ENCODE results near the gene PLA2G1B. TPM values are rescaled to one million over a fixed set of nuclear protein-coding genes. Genes with fewer than 3 reads are reported as not detected.
"Not testable (repeated sequence)": the region's sequence is repeated elsewhere in the genome, so short reads cannot be mapped to it uniquely, and the experiment has no call there.

Gene PLA2G1B
- total RNA-seq, 1 donor from 2014 or later = not detected

DNA sequence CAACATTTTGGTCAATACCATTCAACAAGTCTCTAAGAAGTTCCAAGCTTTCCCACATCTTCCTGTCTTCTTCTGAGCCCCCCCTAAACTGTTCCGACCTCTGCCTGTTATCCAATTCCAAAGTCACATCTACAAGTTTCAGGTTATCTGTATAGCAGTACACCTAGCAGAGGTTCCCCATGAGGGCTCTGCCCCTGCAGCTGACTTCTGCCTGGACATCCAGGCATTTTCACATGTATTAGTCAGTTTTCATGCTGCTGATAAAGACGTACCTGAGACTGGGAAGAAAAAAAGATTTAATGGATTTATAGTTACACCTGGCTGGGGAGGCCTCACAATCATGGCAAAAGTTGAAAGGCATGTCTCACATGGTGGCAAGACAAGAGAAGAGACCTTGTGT is 10.2 kb upstream of the PLA2G1B start:
- CTCF ChIA-PET = no interaction called here
- Mint-ChIP-seq H3K9me3 (peaks cover 15% of the 10 kb centered on the region), H3K36me3 (ENCODE audit: low read depth) (no peaks in the 10 kb centered on the region), H3K4me3 (no peak overlapping the region), H3K27ac (no peak overlapping the region), H3K27me3 (no peaks in the 10 kb centered on the region), H3K4me1 (peaks cover 3% of the 10 kb centered on the region)
- ATAC-seq (ENCODE audit: low read depth) (no peak), DNase-seq (no peak)
- POLR2A ChIA-PET = no interaction called here
- TF ChIP-seq, protein P1, sequence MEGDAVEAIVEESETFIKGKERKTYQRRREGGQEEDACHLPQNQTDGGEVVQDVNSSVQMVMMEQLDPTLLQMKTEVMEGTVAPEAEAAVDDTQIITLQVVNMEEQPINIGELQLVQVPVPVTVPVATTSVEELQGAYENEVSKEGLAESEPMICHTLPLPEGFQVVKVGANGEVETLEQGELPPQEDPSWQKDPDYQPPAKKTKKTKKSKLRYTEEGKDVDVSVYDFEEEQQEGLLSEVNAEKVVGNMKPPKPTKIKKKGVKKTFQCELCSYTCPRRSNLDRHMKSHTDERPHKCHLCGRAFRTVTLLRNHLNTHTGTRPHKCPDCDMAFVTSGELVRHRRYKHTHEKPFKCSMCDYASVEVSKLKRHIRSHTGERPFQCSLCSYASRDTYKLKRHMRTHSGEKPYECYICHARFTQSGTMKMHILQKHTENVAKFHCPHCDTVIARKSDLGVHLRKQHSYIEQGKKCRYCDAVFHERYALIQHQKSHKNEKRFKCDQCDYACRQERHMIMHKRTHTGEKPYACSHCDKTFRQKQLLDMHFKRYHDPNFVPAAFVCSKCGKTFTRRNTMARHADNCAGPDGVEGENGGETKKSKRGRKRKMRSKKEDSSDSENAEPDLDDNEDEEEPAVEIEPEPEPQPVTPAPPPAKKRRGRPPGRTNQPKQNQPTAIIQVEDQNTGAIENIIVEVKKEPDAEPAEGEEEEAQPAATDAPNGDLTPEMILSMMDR (IDR thresholded peaks at IDR 0.05) = no peak
- intact Hi-C loops (cut with micrococcal nuclease) = no loop called here

DNA sequence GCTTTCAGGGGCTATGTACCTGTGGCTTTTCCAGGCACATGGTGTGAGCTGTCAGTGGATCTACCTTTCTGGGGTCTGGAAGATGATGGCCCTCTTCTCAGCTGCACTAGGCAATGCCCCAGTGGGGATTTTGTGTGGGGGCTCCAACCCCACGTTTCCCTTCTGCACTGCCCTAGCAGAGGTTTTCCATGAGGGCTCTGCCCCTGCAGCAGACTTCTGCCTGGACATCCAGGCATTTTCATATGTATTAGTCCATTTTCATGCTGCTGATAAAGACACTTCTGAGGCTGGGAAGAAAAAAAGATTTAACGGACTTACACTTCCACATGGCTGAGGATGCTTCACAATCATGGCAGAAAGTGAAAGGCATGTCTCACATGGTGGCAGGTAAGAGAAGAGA is 8.8 kb upstream of the PLA2G1B start:
- H3K4me1 Mint-ChIP-seq; H3K27me3 Mint-ChIP-seq; CTCF ChIA-PET; DNase-seq; H3K27ac Mint-ChIP-seq; H3K4me3 Mint-ChIP-seq; POLR2A ChIA-PET; ATAC-seq (ENCODE audit: low read depth); H3K36me3 Mint-ChIP-seq (ENCODE audit: low read depth); intact Hi-C loops (cut with micrococcal nuclease): not testable (repeated sequence)
- H3K9me3 Mint-ChIP-seq = peaks cover 15% of the 10 kb centered on the region

DNA sequence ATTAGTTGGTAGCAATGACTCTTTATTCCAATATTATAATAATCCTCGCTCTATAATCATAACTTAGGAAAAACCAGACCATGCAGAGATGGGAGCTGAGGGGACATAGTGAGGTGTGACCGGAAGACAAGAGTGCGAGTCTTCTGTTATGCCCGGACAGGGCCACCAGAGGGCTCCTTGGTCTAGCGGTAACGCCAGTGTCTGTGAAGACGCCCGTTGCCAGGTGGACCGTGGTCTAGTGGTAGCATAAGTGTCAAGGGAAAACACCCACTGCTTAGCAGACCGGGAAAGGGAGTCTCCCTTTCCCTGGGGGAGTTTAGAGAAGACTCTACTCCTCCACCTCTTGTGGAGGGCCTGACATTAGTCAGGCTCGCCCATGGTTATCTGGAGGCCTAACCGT is 7.9 kb upstream of the PLA2G1B start:
- ATAC-seq (ENCODE audit: low read depth); H3K27ac Mint-ChIP-seq; POLR2A ChIA-PET; H3K4me3 Mint-ChIP-seq; H3K4me1 Mint-ChIP-seq; intact Hi-C loops (cut with micrococcal nuclease); H3K27me3 Mint-ChIP-seq; CTCF ChIA-PET; H3K36me3 Mint-ChIP-seq (ENCODE audit: low read depth): not testable (repeated sequence)
- peaks cover 15% of the 10 kb centered on the region for H3K9me3 Mint-ChIP-seq
- peak; percentile 33 for DNase-seq

DNA sequence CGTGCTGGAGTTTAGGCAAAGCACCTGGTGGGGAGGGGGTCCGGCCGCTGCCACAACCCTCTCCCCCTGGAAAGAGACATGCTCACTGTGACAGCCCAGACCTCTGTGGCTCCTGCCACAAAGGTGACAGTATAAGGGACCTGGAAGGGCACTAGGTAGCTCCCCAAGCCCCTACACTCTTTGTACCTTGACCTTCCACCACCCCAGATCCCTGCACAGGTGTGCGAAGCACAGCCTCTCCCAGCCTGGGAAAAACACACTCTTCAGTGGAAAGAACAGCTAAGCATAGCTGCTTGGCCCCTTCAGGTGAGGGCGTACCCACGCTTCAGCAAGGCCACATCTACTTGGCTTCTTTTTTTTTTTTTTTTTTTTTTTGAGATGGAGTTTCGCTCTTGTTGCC is 4.9 kb upstream of the PLA2G1B start:
- intact Hi-C loops (cut with micrococcal nuclease) = no loop called here
- Mint-ChIP-seq H3K36me3 (ENCODE audit: low read depth) (no peaks in the 10 kb centered on the region), H3K4me3 (no peak overlapping the region), H3K27ac (no peak overlapping the region), H3K4me1 (peaks cover 3% of the 10 kb centered on the region), H3K27me3 (peaks cover 7% of the 10 kb centered on the region), H3K9me3 (peaks cover 9% of the 10 kb centered on the region)
- DNase-seq (no peak), ATAC-seq (ENCODE audit: low read depth) (no peak)
- TF ChIP-seq, protein P1 (IDR thresholded peaks at IDR 0.05) = no peak
- ChIA-PET CTCF (no interaction called here), POLR2A (no interaction called here)

DNA sequence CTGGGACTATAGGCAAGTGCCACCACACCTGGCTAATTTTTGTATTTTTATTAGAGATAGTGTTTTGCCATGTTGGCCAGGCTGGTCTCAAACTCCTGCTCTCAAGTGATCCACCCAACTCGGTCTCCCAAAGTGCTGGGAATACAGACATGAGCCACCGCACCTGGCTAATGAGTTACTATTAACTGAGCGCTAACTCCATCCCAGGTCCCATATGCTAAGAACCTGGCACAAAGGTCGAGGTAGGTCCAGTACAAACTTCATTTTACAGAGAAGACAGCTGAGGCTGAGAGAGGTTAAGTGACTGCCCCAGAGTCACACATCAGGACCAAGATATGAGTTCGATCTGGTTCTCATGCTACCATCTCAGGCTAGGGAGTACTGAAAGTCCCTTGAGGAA is 4.5 kb upstream of the PLA2G1B start:
- intact Hi-C loops (cut with micrococcal nuclease) = no loop called here
- CTCF ChIA-PET = no interaction called here
- ATAC-seq (ENCODE audit: low read depth) = no peak
- TF ChIP-seq, protein P1 (IDR thresholded peaks at IDR 0.05) = no peak
- Mint-ChIP-seq H3K4me1 (peaks cover 3% of the 10 kb centered on the region), H3K27me3 (peaks cover 7% of the 10 kb centered on the region), H3K4me3 (no peak overlapping the region), H3K27ac (no peak overlapping the region), H3K36me3 (ENCODE audit: low read depth) (no peaks in the 10 kb centered on the region), H3K9me3 (peaks cover 6% of the 10 kb centered on the region)
- POLR2A ChIA-PET = no interaction called here
- no peak for DNase-seq

DNA sequence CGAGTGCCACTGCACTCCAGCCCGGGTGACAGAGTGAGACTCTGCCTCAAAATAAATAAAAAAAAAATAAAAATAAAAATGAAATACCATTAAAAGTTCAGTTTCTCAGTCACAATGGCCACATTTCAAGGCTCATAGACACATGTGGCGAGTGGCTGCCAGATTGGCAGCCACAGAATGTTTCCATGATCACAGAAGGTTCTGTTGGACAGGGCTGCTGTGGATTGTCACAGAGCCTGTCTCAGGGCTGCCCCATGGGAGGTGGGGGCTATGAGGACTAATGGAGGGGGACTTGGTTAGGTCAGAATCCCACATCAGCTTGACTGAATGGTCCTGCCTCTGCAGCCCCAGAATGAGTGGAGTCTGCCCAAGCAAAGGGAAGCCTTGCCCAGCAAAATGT is 3.8 kb upstream of the PLA2G1B start:
- no peaks in the 10 kb centered on the region for H3K36me3 Mint-ChIP-seq (ENCODE audit: low read depth)
- no peak overlapping the region for H3K4me3 Mint-ChIP-seq

More for the DNA sequence above, 3.8 kb upstream of the PLA2G1B start:
- DNase-seq = no peak
- Mint-ChIP-seq H3K4me1 (peaks cover 3% of the 10 kb centered on the region), H3K27ac (no peak overlapping the region), H3K27me3 (peaks cover 7% of the 10 kb centered on the region), H3K9me3 (peaks cover 4% of the 10 kb centered on the region)
- intact Hi-C loops (cut with micrococcal nuclease) = no loop called here
- ChIA-PET POLR2A (no interaction called here), CTCF (no interaction called here)
- TF ChIP-seq, protein P1 (IDR thresholded peaks at IDR 0.05) = no peak
- ATAC-seq (ENCODE audit: low read depth) = no peak
